Transverse colon (tissue), 4 donors: Measurements from ENCODE around the gene GFRA1. TPM values are rescaled to one million over a fixed set of nuclear protein-coding genes. Genes with fewer than 3 reads are reported as not detected.

ENCODE experiments used
- DNase-seq: peaks from one replicate; pipeline ENCODE4 v3.0.0-alpha.2; 2019
- H3K27ac ChIP-seq, 4 donors: fragments of 200-600 bp; sonication (generic); 2 replicates each; pipeline ENCODE4 v1.5.1; 2016 to 2018; ENCODE audit warnings: inconsistent platforms in 4 of 4
- H3K27me3 ChIP-seq: fragments of 200-600 bp; sonication (generic); 2 replicates; pipeline ENCODE4 v1.5.1; 2017; ENCODE audit warnings: inconsistent platforms
- H3K36me3 ChIP-seq, 4 donors: fragments of 200-600 bp; sonication (generic); 2 replicates each; pipeline ENCODE4 v1.5.1; 2017 to 2019; ENCODE audit warnings: inconsistent platforms in 4 of 4
- H3K4me1 ChIP-seq, 4 donors: fragments of 200-600 bp; sonication (generic); 2 replicates each; pipeline ENCODE4 v1.5.1; 2017 to 2020; ENCODE audit warnings: inconsistent platforms in 4 of 4
- H3K4me3 ChIP-seq, 4 donors: fragments of 200-600 bp; sonication (generic); 1 replicate in 1 of 4; 2 replicates in 3 of 4; pipeline versions ENCODE4 v1.5.1 to v1.6.1; 2017 to 2019; ENCODE audit warnings: inconsistent platforms in 4 of 4
- H3K9me3 ChIP-seq, 2 donors: fragments of 200-600 bp; sonication (generic); 2 replicates each; pipeline ENCODE4 v1.5.1; 2017 to 2019; ENCODE audit warnings: inconsistent platforms in 2 of 2
- EP300 ChIP-seq: sonication (generic); formaldehyde crosslinking; IDR thresholded peaks from one replicate; pipeline ENCODE4 v1.6.1; 2017; ENCODE audit warnings: antibody characterized with exemption, low read depth
- POLR2A ChIP-seq: fragments of 450-650 bp; IDR thresholded peaks from one replicate; pipeline ENCODE4 v1.6.1; 2016; ENCODE audit warnings: antibody characterized with exemption, mild to moderate bottlenecking, moderate library complexity
- POLR2AphosphoS5 ChIP-seq, 3 donors: sonication (generic); formaldehyde crosslinking; IDR thresholded peaks; one replicate each; pipeline ENCODE4 v1.6.1; 2016; ENCODE audit warnings: antibody characterized with exemption in 3 of 3
- WGBS, 2 donors: methylation state at CpG; one replicate each; pipeline ENCODE4 v1.1.5; 2018; ENCODE audit warnings: low coverage in 1 of 2; 5-methylcytosine and 5-hydroxymethylcytosine counted together
- in situ Hi-C, 4 donors: fragments of 200-750 bp; cut with MboI; loops; one replicate each; pipeline versions ENCODE4 v1.15.0 to v1.15.1; 2017; ENCODE audit warnings: low sequenced_read_pairs in 3 of 4, low pct_ligation_motif_present in 1 of 4, low pct_unique_long_range_greater_than_20kb in 1 of 4
- intact Hi-C: fragments of 100-400 bp; cut with DNase I; formaldehyde crosslinking; loops from one replicate; pipeline ENCODE4 v1.15.1; 2023; ENCODE audit warnings: low total_unique reads
- total RNA-seq, 4 donors: library from RNA; depleted of rRNA; stranded (reverse); fragments of >200 nt; gene quantifications; one replicate each; pipeline ENCODE4 v1.1.0, GENCODE V29; 2016
- TF ChIP-seq, protein P1 (sequence below), 5 experiments: fragments of 200-600 bp in 3 of 5; fragments of 450-650 bp in 2 of 5; sonication (generic) in 3 of 5; IDR thresholded peaks; 1 replicate in 2 of 5; 2 replicates in 3 of 5; pipeline ENCODE4 v1.5.1; 2016 to 2017; ENCODE audit warnings: antibody characterized with exemption in 5 of 5, inconsistent platforms in 3 of 5, mild to moderate bottlenecking in 2 of 5, moderate library complexity in 1 of 5

GFRA1 gene
- total RNA-seq, 4 donors from 2014 or later = 12.0 to 32.8 (median 17.3) TPM

DNA sequence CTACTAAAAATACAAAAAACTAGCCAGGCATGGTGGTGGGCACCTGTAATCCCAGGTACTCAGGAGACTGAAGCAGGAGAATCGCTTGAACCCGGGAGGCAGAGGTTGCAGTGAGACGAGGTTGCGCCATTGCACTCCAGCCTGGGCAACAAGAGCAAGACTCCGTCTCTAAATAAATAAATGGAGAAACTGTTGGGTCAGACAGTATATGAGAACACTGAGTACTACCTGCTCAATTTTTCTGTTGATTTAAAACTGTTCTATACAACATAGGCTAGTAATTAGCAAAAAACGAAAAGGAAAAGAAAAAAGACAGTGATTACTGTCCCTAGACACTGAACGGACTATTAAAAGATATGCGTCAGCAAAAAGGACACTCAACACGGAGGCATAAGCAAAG, 26.7 kb downstream of the GFRA1 start:
- 77 to 79% methylated on average over 8 to 9 of the region's 9 CpGs for WGBS, 2 donors
- Histone ChIP-seq H3K9me3 (no peaks in the 10 kb centered on the region), H3K4me3 (no peak overlapping the region), H3K36me3 (no peaks in the 10 kb centered on the region), H3K27ac (no peak overlapping the region), H3K27me3 (no peaks in the 10 kb centered on the region), H3K4me1 (no peaks in the 10 kb centered on the region)
- in situ Hi-C loops = no loop called here
- intact Hi-C loops = no loop called here
- no peak for DNase-seq
- TF ChIP-seq POLR2AphosphoS5 (IDR thresholded peaks at IDR 0.05) (no peak), POLR2A (no peak), EP300 (no peak)
- TF ChIP-seq, protein P1, sequence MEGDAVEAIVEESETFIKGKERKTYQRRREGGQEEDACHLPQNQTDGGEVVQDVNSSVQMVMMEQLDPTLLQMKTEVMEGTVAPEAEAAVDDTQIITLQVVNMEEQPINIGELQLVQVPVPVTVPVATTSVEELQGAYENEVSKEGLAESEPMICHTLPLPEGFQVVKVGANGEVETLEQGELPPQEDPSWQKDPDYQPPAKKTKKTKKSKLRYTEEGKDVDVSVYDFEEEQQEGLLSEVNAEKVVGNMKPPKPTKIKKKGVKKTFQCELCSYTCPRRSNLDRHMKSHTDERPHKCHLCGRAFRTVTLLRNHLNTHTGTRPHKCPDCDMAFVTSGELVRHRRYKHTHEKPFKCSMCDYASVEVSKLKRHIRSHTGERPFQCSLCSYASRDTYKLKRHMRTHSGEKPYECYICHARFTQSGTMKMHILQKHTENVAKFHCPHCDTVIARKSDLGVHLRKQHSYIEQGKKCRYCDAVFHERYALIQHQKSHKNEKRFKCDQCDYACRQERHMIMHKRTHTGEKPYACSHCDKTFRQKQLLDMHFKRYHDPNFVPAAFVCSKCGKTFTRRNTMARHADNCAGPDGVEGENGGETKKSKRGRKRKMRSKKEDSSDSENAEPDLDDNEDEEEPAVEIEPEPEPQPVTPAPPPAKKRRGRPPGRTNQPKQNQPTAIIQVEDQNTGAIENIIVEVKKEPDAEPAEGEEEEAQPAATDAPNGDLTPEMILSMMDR (IDR thresholded peaks at IDR 0.05) = no peak

- Histone ChIP-seq H3K9me3 (no peaks in the 10 kb centered on the region), H3K27me3 (no peaks in the 10 kb centered on the region), H3K4me1 (no peaks in the 10 kb centered on the region), H3K27ac (no peak overlapping the region), H3K4me3 (no peak overlapping the region), H3K36me3 (no peaks in the 10 kb centered on the region)
- 63 to 70% methylated on average over 2 of the region's 2 CpGs for WGBS, 2 donors
- in situ Hi-C loops (no loop called here), intact Hi-C loops (no loop called here)
- TF ChIP-seq EP300 = no peak
- no peak for TF ChIP-seq POLR2AphosphoS5 (IDR thresholded peaks at IDR 0.05)
- TF ChIP-seq, protein P1 (IDR thresholded peaks at IDR 0.05) = no peak
- TF ChIP-seq POLR2A = no peak
- no peak for DNase-seq
These were observed 27.9 kb downstream of the GFRA1 start for GRCh38 chr10:116245156-116245555.

DNA sequence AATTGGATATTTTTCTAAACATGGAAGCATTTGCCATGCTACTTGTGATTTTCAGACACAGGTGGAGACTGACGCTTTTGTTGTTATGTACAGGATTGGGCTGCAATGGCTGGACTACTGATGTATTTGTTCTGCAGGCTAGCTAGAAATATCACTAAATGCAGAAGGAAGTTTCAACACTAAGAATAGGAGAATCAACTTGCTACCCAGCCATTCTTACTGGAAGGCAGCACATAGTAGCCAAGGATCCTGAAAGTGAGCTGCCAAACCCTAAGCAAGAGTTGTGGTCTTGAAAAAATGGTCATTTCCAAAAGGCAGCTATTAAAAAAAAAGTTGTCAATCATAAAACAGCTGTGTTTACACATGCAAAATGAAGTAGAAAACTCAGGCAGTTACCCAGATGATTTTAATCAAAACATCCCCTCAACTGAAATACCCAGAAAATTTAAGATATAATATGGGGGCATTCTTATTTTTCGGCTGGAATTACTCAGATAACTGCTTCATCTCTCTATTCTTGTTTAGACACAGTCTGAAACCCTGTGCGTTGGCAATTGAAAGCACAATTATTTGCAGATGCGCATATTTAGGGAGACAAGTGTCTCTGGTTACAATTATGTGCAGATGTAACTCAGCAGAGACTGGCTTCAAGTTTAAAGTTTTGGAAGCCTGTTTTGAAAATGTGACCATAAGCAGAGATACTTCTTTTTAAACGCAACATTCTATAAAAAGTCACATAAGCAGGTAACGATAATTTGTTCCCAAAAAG, 31.2 kb downstream of the GFRA1 start:
- WGBS, 2 donors = 80 to 81% methylated on average over 6 of the region's 6 CpGs
- Histone ChIP-seq H3K9me3 (no peaks in the 10 kb centered on the region), H3K27me3 (no peaks in the 10 kb centered on the region), H3K4me1 (no peaks in the 10 kb centered on the region), H3K4me3 (no peak overlapping the region), H3K27ac (no peak overlapping the region), H3K36me3 (no peaks in the 10 kb centered on the region)
- no peak for DNase-seq
- TF ChIP-seq, protein P1 (IDR thresholded peaks at IDR 0.05) = no peak
- no peak for TF ChIP-seq EP300
- no peak for TF ChIP-seq POLR2AphosphoS5 (IDR thresholded peaks at IDR 0.05)
- no peak for TF ChIP-seq POLR2A
- intact Hi-C loops = no loop called here
- in situ Hi-C loops = no loop called here

GRCh38 chr10:116241085-116241484, 31.9 kb downstream of the GFRA1 start:
- H3K4me3 ChIP-seq = no peak overlapping the region
- no peaks in the 10 kb centered on the region for H3K4me1 ChIP-seq
- no peaks in the 10 kb centered on the region for H3K36me3 ChIP-seq
- no peak for DNase-seq
- 47 to 60% methylated on average over 3 to 8 of the region's 8 CpGs for WGBS, 2 donors
- TF ChIP-seq, protein P1 (IDR thresholded peaks at IDR 0.05) = no peak
- TF ChIP-seq POLR2A (no peak), POLR2AphosphoS5 (IDR thresholded peaks at IDR 0.05) (no peak), EP300 (no peak)
- no peaks in the 10 kb centered on the region for H3K27me3 ChIP-seq
- in situ Hi-C loops = no loop called here
- no peak overlapping the region for H3K27ac ChIP-seq
- no peaks in the 10 kb centered on the region for H3K9me3 ChIP-seq
- intact Hi-C loops = no loop called here
